WI38 (cell line): ENCODE results near the gene UST.

ENCODE experiments used
- H3K4me3 ChIP-seq: 2 replicates; pipeline ENCODE4 v1.5.1; 2011; ENCODE audit warnings: low read depth, mild to moderate bottlenecking, control low read depth, low read length
- TF ChIP-seq, protein P1 (sequence below): IDR thresholded peaks from 2 replicates; pipeline ENCODE4 v1.5.1; 2012; ENCODE audit warnings: low read depth, mild to moderate bottlenecking, control low read depth, low read length

UST gene

GRCh38 chr6:148819852-148820251 lies 73.0 kb downstream of the UST start:
- TF ChIP-seq, protein P1, sequence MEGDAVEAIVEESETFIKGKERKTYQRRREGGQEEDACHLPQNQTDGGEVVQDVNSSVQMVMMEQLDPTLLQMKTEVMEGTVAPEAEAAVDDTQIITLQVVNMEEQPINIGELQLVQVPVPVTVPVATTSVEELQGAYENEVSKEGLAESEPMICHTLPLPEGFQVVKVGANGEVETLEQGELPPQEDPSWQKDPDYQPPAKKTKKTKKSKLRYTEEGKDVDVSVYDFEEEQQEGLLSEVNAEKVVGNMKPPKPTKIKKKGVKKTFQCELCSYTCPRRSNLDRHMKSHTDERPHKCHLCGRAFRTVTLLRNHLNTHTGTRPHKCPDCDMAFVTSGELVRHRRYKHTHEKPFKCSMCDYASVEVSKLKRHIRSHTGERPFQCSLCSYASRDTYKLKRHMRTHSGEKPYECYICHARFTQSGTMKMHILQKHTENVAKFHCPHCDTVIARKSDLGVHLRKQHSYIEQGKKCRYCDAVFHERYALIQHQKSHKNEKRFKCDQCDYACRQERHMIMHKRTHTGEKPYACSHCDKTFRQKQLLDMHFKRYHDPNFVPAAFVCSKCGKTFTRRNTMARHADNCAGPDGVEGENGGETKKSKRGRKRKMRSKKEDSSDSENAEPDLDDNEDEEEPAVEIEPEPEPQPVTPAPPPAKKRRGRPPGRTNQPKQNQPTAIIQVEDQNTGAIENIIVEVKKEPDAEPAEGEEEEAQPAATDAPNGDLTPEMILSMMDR, result no peak

DNA sequence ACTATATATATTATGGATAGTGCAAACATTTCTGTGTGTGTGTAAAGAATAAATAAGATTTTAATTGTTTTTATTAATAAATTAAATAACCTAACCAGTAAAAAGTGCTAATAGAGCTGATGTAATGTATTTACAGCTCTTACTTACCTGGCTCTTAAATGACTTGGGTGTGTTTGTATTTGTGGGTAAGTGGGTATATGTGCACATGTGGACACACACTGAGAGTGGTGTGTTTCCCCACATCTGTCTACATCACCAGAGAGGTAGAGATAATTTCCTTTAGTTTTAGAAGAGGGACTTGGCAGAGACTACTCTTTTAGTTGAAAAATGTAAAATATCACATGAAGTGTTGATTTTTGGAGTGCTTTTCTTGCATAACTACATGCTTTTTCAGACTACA lies 76.0 kb downstream of the UST start:
- TF ChIP-seq, protein P1, result no peak
- H3K4me3 ChIP-seq, result no peak overlapping the region

More at GRCh38 chr6:148819852-148820251, 73.0 kb downstream of the UST start:
- no peak overlapping the region for H3K4me3 ChIP-seq

- H3K4me3 ChIP-seq, result no peak overlapping the region
- TF ChIP-seq, protein P1, result no peak
Observed at GRCh38 chr6:148824291-148824690, 77.5 kb downstream of the UST start.

DNA sequence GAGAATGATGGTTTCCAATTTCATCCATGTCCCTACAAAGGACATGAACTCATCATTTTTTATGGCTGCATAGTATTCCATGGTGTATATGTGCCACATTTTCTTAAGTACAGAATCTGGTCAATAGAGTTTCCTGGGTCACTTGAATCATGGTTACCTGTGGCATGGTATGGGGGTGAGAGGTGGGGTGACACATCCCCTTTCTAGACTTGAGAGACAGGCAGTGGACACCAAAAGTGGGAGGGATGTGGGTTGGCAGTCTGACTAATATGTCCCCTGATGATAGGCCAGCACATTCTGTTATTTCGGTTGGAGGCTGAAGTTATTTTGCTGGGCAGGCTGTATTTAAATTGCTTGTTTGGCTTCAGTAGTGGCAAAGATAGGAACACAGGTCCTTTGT lies 78.1 kb downstream of the UST start:
- no peak overlapping the region for H3K4me3 ChIP-seq
- TF ChIP-seq, protein P1, result no peak

DNA sequence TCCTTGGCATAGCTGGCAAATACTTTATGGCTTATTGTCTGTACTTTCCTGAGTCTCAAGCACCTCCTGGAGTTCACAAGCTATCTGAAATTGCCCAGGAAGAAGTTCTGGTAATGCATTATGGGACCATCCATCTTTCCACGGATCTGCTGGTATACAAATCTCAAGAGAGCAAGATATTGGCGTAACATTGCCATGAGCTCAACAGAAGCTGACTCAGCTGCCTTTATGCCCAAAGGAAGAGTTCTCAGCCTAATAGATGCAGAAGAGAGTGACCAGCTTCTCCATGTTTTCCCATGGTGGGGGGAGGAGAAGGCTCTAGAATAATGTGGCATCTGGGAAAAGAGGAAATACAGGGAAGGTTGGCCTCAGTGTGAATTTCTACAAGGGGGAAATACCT lies 78.7 kb downstream of the UST start:
- no peak overlapping the region for H3K4me3 ChIP-seq
- TF ChIP-seq, protein P1, result no peak

- TF ChIP-seq, protein P1, result no peak
Observed at GRCh38 chr6:148827416-148828045, 80.7 kb downstream of the UST start.

DNA sequence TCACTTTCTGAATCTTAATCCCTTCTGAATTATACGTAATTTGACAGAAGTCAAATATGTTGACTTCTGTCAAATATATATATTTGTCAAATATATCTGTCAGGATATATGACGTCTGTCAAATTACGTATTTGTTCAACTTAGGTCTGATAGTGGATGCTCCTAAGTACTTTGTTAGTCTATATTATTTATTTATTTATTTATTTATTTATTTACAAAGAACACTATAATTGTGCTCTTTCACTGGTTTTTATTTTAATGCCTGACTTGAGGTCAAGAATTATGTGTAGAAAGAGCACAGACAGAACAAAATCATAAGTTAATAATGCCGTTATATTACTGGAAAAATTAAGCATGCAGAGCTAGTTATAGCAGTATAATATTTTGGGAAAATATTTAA lies 81.2 kb downstream of the UST start:
- no peak overlapping the region for H3K4me3 ChIP-seq
- TF ChIP-seq, protein P1, result no peak

More at GRCh38 chr6:148827416-148828045, 80.7 kb downstream of the UST start:
- no peak overlapping the region for H3K4me3 ChIP-seq
